H9 (cell line): ENCODE data around the gene LGALS14. TPM values are rescaled to one million over a fixed set of nuclear protein-coding genes. Genes with fewer than 3 reads are reported as not detected.

Source experiments
- DNase-seq: peaks from one replicate; pipeline ENCODE4 v3.0.0-alpha.2; 2017
- H2AFZ ChIP-seq: one replicate; pipeline ENCODE4 v1.6.1; 2013; ENCODE audit warnings: mild to moderate bottlenecking, low read length, control low read depth, moderate library complexity
- H2AK5ac ChIP-seq: 2 replicates; pipeline ENCODE4 v1.6.1; 2013; ENCODE audit warnings: low read length, control low read depth, mixed read lengths; ENCODE audit not compliant: insufficient read length
- H2BK120ac ChIP-seq: one replicate; pipeline ENCODE4 v1.6.1; 2013; ENCODE audit warnings: low read depth, mild to moderate bottlenecking, low read length, control low read depth, inconsistent platforms; ENCODE audit not compliant: poor library complexity, severe bottlenecking
- H2BK12ac ChIP-seq: 2 replicates; pipeline ENCODE4 v1.6.1; 2013; ENCODE audit warnings: low read length, control low read depth, mixed read lengths, low read depth; ENCODE audit not compliant: insufficient read length
- H2BK15ac ChIP-seq: 2 replicates; pipeline ENCODE4 v1.6.1; 2013; ENCODE audit warnings: low read depth, low read length, control low read depth
- H2BK20ac ChIP-seq: one replicate; pipeline ENCODE4 v1.6.1; 2013; ENCODE audit warnings: low read depth, mild to moderate bottlenecking, low read length, control low read depth, inconsistent platforms; ENCODE audit not compliant: poor library complexity, severe bottlenecking
- H2BK5ac ChIP-seq: 2 replicates; pipeline ENCODE4 v1.6.1; 2013; ENCODE audit warnings: low read length, control low read depth, mixed read lengths; ENCODE audit not compliant: insufficient read length
- H3K14ac ChIP-seq: 2 replicates; pipeline ENCODE4 v1.6.1; 2013; ENCODE audit warnings: low read length, control low read depth; ENCODE audit not compliant: insufficient read depth
- H3K18ac ChIP-seq: 2 replicates; pipeline ENCODE4 v1.6.1; 2013; ENCODE audit warnings: low read depth, mild to moderate bottlenecking, mixed read lengths, low read length, control low read depth; ENCODE audit not compliant: insufficient read length
- H3K23ac ChIP-seq: 2 replicates; pipeline ENCODE4 v1.6.1; 2013; ENCODE audit warnings: low read length, control low read depth, mixed read lengths, low read depth; ENCODE audit not compliant: insufficient read length
- H3K23me2 ChIP-seq: 2 replicates; pipeline ENCODE4 v1.6.1; 2013; ENCODE audit warnings: low read depth, mild to moderate bottlenecking, mixed read lengths, low read length, control low read depth; ENCODE audit not compliant: insufficient read length, poor library complexity, severe bottlenecking
- H3K27ac ChIP-seq: 2 replicates; pipeline ENCODE4 v1.5.1; 2013; ENCODE audit warnings: low read length, control low read depth, mixed read lengths, low read depth; ENCODE audit not compliant: insufficient read length
- H3K27me3 ChIP-seq: 2 replicates; pipeline ENCODE4 v1.6.1; 2013; ENCODE audit warnings: low read length, control low read depth, inconsistent platforms; ENCODE audit not compliant: insufficient read depth
- H3K4ac ChIP-seq: 2 replicates; pipeline ENCODE4 v1.6.1; 2013; ENCODE audit warnings: low read depth, mild to moderate bottlenecking, control low read depth, inconsistent platforms, low read length, moderate library complexity
- H3K4me1 ChIP-seq: 2 replicates; pipeline ENCODE4 v1.6.1; 2013; ENCODE audit warnings: low read length, control low read depth, inconsistent platforms; ENCODE audit not compliant: insufficient read depth
- H3K4me2 ChIP-seq: 2 replicates; pipeline ENCODE4 v1.6.1; 2013; ENCODE audit warnings: low read length, control low read depth, mixed read lengths; ENCODE audit not compliant: insufficient read length, insufficient read depth
- H3K56ac ChIP-seq: 2 replicates; pipeline ENCODE4 v1.6.1; 2013; ENCODE audit warnings: low read depth, mild to moderate bottlenecking, mixed read lengths, low read length, control low read depth; ENCODE audit not compliant: insufficient read length
- H3K79me1 ChIP-seq: 2 replicates; pipeline ENCODE4 v1.6.1; 2013; ENCODE audit warnings: low read depth, mild to moderate bottlenecking, moderate library complexity, low read length, control low read depth, inconsistent platforms; ENCODE audit not compliant: insufficient read depth, poor library complexity, severe bottlenecking
- H3K79me2 ChIP-seq: 2 replicates; pipeline ENCODE4 v1.6.1; 2013; ENCODE audit warnings: low read length, control low read depth, inconsistent platforms; ENCODE audit not compliant: insufficient read depth
- H3K9ac ChIP-seq: 2 replicates; pipeline ENCODE4 v1.6.1; 2013; ENCODE audit warnings: low read length, control low read depth, mixed read lengths; ENCODE audit not compliant: insufficient read length; ENCODE audit errors: extremely low read depth
- H3K9me3 ChIP-seq: one replicate; pipeline ENCODE4 v1.6.1; 2013; ENCODE audit warnings: low read depth, low read length, inconsistent platforms; ENCODE audit not compliant: control insufficient read depth
- H3T11ph ChIP-seq: one replicate; pipeline ENCODE4 v1.6.1; 2013; ENCODE audit warnings: mild to moderate bottlenecking, low read length, control low read depth, inconsistent platforms
- H4K20me1 ChIP-seq: one replicate; pipeline ENCODE4 v1.6.1; 2013; ENCODE audit not compliant: control insufficient read depth, insufficient read length, insufficient read depth
- H4K5ac ChIP-seq: 2 replicates; pipeline ENCODE4 v1.6.1; 2013; ENCODE audit warnings: low read depth, mild to moderate bottlenecking, mixed read lengths, low read length, control low read depth; ENCODE audit not compliant: insufficient read length
- H4K8ac ChIP-seq: replicated peaks from 2 replicates; pipeline ENCODE4 v1.6.1; 2013; ENCODE audit warnings: low read length, control low read depth, mixed read lengths, low read depth; ENCODE audit not compliant: insufficient read length
- H4K91ac ChIP-seq: 2 replicates; pipeline ENCODE4 v1.6.1; 2013; ENCODE audit warnings: low read depth, mild to moderate bottlenecking, moderate library complexity, mixed read lengths, low read length, control low read depth; ENCODE audit not compliant: insufficient read length
- H3K27ac Mint-ChIP-seq, 3 experiments: 2 replicates in 2 of 3; 3 replicates in 1 of 3; pipeline ENCODE4 v1.8.0; 2020 to 2021; ENCODE audit warnings: mixed read lengths in 3 of 3, mild to moderate bottlenecking in 1 of 3, moderate library complexity in 1 of 3
- H3K27me3 Mint-ChIP-seq: 2 replicates; pipeline ENCODE4 v1.8.0; 2021; ENCODE audit warnings: low read depth, mild to moderate bottlenecking, moderate library complexity, mixed read lengths
- H3K36me3 Mint-ChIP-seq, 3 experiments: 2 replicates in 2 of 3; 3 replicates in 1 of 3; pipeline ENCODE4 v1.8.0; 2020 to 2021; ENCODE audit warnings: low read depth in 3 of 3, mixed read lengths in 3 of 3; ENCODE audit not compliant: insufficient read depth in 1 of 3
- H3K4me1 Mint-ChIP-seq, 2 experiments: 2 replicates each; pipeline ENCODE4 v1.8.0; 2020; ENCODE audit warnings: mixed read lengths in 2 of 2
- H3K4me3 Mint-ChIP-seq, 2 experiments: 2 replicates in 1 of 2; 3 replicates in 1 of 2; pipeline ENCODE4 v1.8.0; 2020 to 2021; ENCODE audit warnings: mild to moderate bottlenecking in 2 of 2, mixed read lengths in 2 of 2, moderate library complexity in 1 of 2
- H3K9me3 Mint-ChIP-seq, 2 experiments: 2 replicates in 1 of 2; 3 replicates in 1 of 2; pipeline ENCODE4 v1.8.0; 2020; ENCODE audit warnings: mild to moderate bottlenecking in 2 of 2, mixed read lengths in 2 of 2, moderate library complexity in 1 of 2
- whole genome bisulfite sequencing: extraction: QIAGEN DNeasy Blood & Tissue Kit; methylation state at CpG from one replicate; pipeline ENCODE4 v1.1.7; 2013; ENCODE audit warnings: missing lambda C conversion rate, low lambda C conversion rate, mixed read lengths; ENCODE audit not compliant: insufficient read length; ENCODE audit errors: extremely low coverage; 5-methylcytosine and 5-hydroxymethylcytosine counted together
- total RNA-seq: library from RNA; stranded (reverse); gene quantifications from 2 replicates; pipeline ENCODE4 v1.2.1, GENCODE V29; 2021
- TF ChIP-seq, protein P1 (sequence below): fragments of 200-600 bp; sonication (generic); conservative IDR thresholded peaks from 3 replicates; pipeline ENCODE4 v1.8.0; 2021; ENCODE audit warnings: antibody characterized with exemption, mild to moderate bottlenecking

Gene LGALS14
- total RNA-seq, 1 experiment from 2014 or later = not detected

GRCh38 chr19:39679791-39680168 is 24.5 kb upstream of the LGALS14 start:
- Histone ChIP-seq H3K79me2 (no peaks in the 10 kb centered on the region), H3K27me3 (no peaks in the 10 kb centered on the region), H4K91ac (no peak overlapping the region), H3K23ac (no peak overlapping the region), H4K8ac (no peak overlapping the region), H2AK5ac (no peak overlapping the region), H3K27ac (no peak overlapping the region), H3K79me1 (no peaks in the 10 kb centered on the region), H2BK120ac (no peak overlapping the region), H3T11ph (no peak overlapping the region), H3K18ac (no peak overlapping the region), H2BK20ac (no peak overlapping the region), H3K4me2 (no peak overlapping the region), H3K23me2 (no peaks in the 10 kb centered on the region), H3K9me3 (no peaks in the 10 kb centered on the region), H3K4ac (no peak overlapping the region), H3K9ac (no peak overlapping the region), H2AFZ (no peak overlapping the region), H3K56ac (no peak overlapping the region), H2BK15ac (no peak overlapping the region), H2BK12ac (no peak overlapping the region), H3K4me1 (no peaks in the 10 kb centered on the region), H4K5ac (no peak overlapping the region), H3K14ac (no peak overlapping the region), H4K20me1 (peaks cover 3% of the 10 kb centered on the region), H2BK5ac (no peak overlapping the region)
- Mint-ChIP-seq H3K9me3 (no peaks in the 10 kb centered on the region), H3K27me3 (no peaks in the 10 kb centered on the region), H3K4me1 (peaks cover 0 to 6% of the 10 kb centered on the region in 2 experiments; a peak in 1 of 4 replicates), H3K4me3 (no peak overlapping the region), H3K36me3 (no peaks in the 10 kb centered on the region), H3K27ac (peak overlapping the region in 1 of 3 experiments; percentile 6; a peak in 1 of 7 replicates)
- no peak for DNase-seq
- TF ChIP-seq, protein P1, sequence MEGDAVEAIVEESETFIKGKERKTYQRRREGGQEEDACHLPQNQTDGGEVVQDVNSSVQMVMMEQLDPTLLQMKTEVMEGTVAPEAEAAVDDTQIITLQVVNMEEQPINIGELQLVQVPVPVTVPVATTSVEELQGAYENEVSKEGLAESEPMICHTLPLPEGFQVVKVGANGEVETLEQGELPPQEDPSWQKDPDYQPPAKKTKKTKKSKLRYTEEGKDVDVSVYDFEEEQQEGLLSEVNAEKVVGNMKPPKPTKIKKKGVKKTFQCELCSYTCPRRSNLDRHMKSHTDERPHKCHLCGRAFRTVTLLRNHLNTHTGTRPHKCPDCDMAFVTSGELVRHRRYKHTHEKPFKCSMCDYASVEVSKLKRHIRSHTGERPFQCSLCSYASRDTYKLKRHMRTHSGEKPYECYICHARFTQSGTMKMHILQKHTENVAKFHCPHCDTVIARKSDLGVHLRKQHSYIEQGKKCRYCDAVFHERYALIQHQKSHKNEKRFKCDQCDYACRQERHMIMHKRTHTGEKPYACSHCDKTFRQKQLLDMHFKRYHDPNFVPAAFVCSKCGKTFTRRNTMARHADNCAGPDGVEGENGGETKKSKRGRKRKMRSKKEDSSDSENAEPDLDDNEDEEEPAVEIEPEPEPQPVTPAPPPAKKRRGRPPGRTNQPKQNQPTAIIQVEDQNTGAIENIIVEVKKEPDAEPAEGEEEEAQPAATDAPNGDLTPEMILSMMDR = no peak
- WGBS = no CpG with 5 or more reads among the region's 3 CpGs
